GM12873 (cell line): Measurements from ENCODE around the gene CWF19L1.

Experiments
- TF ChIP-seq, protein P1 (sequence below): IDR thresholded peaks from 2 replicates; pipeline ENCODE4 v1.5.1; 2012; ENCODE audit warnings: low read depth, mild to moderate bottlenecking, moderate library complexity, low read length, control low read depth; ENCODE audit not compliant: insufficient read depth; ENCODE audit errors: missing control alignments

The CWF19L1 gene

GRCh38 chr10:100297242-100297641 is 29.8 kb upstream of the CWF19L1 start:
- TF ChIP-seq, protein P1, sequence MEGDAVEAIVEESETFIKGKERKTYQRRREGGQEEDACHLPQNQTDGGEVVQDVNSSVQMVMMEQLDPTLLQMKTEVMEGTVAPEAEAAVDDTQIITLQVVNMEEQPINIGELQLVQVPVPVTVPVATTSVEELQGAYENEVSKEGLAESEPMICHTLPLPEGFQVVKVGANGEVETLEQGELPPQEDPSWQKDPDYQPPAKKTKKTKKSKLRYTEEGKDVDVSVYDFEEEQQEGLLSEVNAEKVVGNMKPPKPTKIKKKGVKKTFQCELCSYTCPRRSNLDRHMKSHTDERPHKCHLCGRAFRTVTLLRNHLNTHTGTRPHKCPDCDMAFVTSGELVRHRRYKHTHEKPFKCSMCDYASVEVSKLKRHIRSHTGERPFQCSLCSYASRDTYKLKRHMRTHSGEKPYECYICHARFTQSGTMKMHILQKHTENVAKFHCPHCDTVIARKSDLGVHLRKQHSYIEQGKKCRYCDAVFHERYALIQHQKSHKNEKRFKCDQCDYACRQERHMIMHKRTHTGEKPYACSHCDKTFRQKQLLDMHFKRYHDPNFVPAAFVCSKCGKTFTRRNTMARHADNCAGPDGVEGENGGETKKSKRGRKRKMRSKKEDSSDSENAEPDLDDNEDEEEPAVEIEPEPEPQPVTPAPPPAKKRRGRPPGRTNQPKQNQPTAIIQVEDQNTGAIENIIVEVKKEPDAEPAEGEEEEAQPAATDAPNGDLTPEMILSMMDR: no peak

DNA sequence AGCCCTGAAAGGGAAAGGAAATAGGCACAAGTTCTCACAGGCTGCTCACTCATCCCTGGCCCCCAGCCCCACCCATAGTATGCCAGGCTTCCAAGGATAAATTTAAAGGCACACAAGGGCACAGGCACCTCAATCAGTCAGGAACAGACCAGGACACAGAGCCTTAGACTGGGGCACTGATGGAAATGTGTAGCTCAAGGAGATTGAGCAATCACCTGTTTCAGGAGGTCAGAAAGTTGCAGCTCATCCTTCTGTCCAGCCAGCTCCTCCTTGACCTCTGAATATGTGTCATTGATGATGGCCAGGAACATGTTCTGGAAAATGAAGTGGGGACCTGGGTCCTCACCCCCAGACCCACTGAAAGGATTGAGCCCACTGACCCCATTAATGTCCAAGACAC is 25.6 kb upstream of the CWF19L1 start:
- TF ChIP-seq, protein P1: no peak

DNA sequence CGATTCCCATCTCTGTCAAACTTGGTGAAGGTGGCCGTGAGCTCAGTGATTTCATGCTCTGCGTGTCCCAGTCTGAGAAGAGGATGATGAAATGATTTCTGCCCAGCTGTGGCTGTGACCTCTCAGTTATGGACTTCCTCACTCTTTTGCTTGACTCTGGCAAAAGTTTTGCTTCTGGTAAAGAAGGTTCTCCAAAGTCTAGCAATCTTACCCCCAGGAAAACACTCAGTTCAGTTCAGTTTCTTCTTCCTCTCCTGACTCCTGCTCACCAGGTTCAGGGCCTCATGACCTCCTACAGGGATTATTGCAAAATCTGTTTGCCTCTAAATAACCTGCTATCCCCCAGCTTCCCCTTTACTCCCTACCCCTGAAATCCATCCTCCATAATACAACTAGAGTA is 23.9 kb upstream of the CWF19L1 start:
- TF ChIP-seq, protein P1: no peak

- TF ChIP-seq, protein P1: no peak
These were observed 22.2 kb upstream of the CWF19L1 start for GRCh38 chr10:100289641-100290040.

- TF ChIP-seq, protein P1: no peak
These were observed 20.8 kb upstream of the CWF19L1 start for GRCh38 chr10:100288196-100288595.

GRCh38 chr10:100287756-100288155 is 20.3 kb upstream of the CWF19L1 start:
- TF ChIP-seq, protein P1: no peak

DNA sequence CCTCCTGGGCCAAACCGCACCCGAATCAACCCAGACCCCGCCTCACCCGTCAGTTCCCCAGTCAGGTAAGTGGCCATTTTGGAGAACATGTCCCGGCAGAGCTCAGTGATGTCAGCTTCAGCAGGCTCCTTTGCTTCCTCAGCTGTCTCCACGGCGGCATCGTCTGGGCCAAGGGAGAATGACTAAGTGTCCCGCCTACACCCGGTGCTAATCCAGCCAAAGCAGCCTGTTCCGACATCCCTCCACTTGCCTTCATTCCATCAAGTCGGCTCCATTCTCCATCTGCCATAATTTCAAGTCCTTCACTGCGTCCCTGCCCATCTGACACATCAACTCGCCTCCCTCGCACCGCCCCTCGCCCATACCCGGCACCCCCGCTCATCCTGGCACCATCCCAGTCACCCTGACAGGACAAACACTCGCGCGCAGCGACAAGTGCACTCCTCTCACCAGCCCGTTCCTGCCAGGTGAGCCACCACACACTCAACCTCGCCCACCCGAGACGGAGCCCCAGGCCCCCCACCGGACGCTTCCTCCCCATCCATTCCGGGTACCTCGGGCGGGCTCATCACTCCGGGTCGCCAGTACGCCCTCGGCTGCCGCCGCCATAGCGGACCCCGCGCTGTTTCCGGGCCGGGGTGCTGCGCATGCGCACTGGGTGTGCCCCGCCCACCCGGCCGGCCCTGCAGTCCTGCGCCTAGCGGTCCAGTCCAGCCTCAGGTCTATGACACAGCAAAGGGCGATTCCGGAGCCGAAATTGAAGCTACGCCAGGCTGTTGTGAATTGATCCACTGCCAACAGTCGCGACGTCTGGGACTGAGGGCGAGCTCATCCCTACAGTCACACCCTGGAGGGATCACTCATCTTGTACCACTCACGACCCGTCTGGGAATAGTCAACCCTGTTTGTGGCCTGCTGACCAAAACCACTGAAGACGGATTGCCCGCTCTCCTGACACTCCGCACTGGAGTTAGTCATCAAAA is 18.9 kb upstream of the CWF19L1 start, which contains the start of gene BLOC1S2:
Gene BLOC1S2 (minus strand): TSS at position 630 of the 983 bp plus-strand sequence. CDS start 21 bp downstream, at position 609.
- TF ChIP-seq, protein P1: no peak
